Mesothelial cell of epicardium (in vitro differentiated cells): ENCODE measurements around the gene CD36. TPM values are rescaled to one million over a fixed set of nuclear protein-coding genes. Genes with fewer than 3 reads are reported as not detected.

Experiments
- DNase-seq, 2 experiments: peaks; one replicate each; pipeline ENCODE4 v3.0.0; 2021; ENCODE audit warnings: low spot score in 2 of 2; ENCODE audit not compliant: unreplicated experiment in 2 of 2
- H3K27ac Mint-ChIP-seq: 2 replicates; pipeline ENCODE4 v1.8.0; 2021; ENCODE audit warnings: mixed read lengths
- H3K27me3 Mint-ChIP-seq: 2 replicates; pipeline ENCODE4 v1.8.0; 2021; ENCODE audit warnings: low read depth, mixed read lengths
- H3K36me3 Mint-ChIP-seq: 2 replicates; pipeline ENCODE4 v1.8.0; 2021; ENCODE audit warnings: mixed read lengths
- H3K4me1 Mint-ChIP-seq: 2 replicates; pipeline ENCODE4 v1.8.0; 2021; ENCODE audit warnings: mixed read lengths
- H3K4me3 Mint-ChIP-seq: 2 replicates; pipeline ENCODE4 v1.8.0; 2021; ENCODE audit warnings: mild to moderate bottlenecking, moderate library complexity, mixed read lengths
- H3K9me3 Mint-ChIP-seq: 2 replicates; pipeline ENCODE4 v1.8.0; 2021; ENCODE audit warnings: mixed read lengths
- total RNA-seq: library from RNA; stranded (reverse); gene quantifications from 3 replicates; pipeline ENCODE4 v1.2.1, GENCODE V29; 2021
- TF ChIP-seq, protein P1 (sequence below): fragments of 200-600 bp; sonication (generic); IDR thresholded peaks from one replicate; pipeline ENCODE4 v1.5.0; 2021; ENCODE audit warnings: antibody characterized with exemption; ENCODE audit not compliant: unreplicated experiment

Gene CD36
- total RNA-seq, 1 donor from 2014 or later = 0.34 TPM

GRCh38 chr7:80650030-80650429 is 11.6 kb downstream of the CD36 start:
- no peak overlapping the region for H3K4me3 Mint-ChIP-seq
- H3K9me3 Mint-ChIP-seq = no peaks in the 10 kb centered on the region
- peaks cover 4% of the 10 kb centered on the region for H3K4me1 Mint-ChIP-seq
- no peak for DNase-seq
- no peaks in the 10 kb centered on the region for H3K36me3 Mint-ChIP-seq
- TF ChIP-seq, protein P1, sequence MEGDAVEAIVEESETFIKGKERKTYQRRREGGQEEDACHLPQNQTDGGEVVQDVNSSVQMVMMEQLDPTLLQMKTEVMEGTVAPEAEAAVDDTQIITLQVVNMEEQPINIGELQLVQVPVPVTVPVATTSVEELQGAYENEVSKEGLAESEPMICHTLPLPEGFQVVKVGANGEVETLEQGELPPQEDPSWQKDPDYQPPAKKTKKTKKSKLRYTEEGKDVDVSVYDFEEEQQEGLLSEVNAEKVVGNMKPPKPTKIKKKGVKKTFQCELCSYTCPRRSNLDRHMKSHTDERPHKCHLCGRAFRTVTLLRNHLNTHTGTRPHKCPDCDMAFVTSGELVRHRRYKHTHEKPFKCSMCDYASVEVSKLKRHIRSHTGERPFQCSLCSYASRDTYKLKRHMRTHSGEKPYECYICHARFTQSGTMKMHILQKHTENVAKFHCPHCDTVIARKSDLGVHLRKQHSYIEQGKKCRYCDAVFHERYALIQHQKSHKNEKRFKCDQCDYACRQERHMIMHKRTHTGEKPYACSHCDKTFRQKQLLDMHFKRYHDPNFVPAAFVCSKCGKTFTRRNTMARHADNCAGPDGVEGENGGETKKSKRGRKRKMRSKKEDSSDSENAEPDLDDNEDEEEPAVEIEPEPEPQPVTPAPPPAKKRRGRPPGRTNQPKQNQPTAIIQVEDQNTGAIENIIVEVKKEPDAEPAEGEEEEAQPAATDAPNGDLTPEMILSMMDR = no peak
- no peaks in the 10 kb centered on the region for H3K27me3 Mint-ChIP-seq
- H3K27ac Mint-ChIP-seq = no peak overlapping the region

DNA sequence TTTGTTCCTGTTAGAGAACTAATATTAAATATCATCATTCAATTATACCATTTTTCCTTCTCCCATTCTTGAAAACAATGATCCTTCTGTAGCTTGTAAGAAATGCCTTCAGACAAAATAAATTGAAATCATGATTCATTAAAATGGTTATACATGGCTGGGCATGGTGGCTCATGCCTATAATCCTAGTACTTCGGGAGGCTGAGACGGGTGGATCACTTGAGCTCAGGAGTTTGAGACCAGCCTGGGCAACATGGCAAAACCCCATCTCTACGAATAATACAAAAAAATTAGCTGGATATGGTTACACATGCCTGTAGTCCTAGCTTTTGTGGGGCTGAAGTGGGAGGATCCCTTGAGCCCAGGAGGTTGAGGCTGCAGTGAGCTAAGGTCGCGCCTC is 13.0 kb downstream of the CD36 start:
- no peaks in the 10 kb centered on the region for H3K36me3 Mint-ChIP-seq
- H3K4me1 Mint-ChIP-seq = no peaks in the 10 kb centered on the region
- no peak overlapping the region for H3K27ac Mint-ChIP-seq
- no peak for DNase-seq
- TF ChIP-seq, protein P1 = no peak
- H3K4me3 Mint-ChIP-seq = no peak overlapping the region
- no peaks in the 10 kb centered on the region for H3K9me3 Mint-ChIP-seq
- no peaks in the 10 kb centered on the region for H3K27me3 Mint-ChIP-seq

GRCh38 chr7:80653244-80653643 is 14.8 kb downstream of the CD36 start:
- H3K27ac Mint-ChIP-seq = no peak overlapping the region
- no peak overlapping the region for H3K4me3 Mint-ChIP-seq
- no peaks in the 10 kb centered on the region for H3K4me1 Mint-ChIP-seq
- no peaks in the 10 kb centered on the region for H3K27me3 Mint-ChIP-seq
- TF ChIP-seq, protein P1 = no peak
- no peak for DNase-seq
- no peaks in the 10 kb centered on the region for H3K36me3 Mint-ChIP-seq
- H3K9me3 Mint-ChIP-seq = no peaks in the 10 kb centered on the region

- H3K27me3 Mint-ChIP-seq = no peaks in the 10 kb centered on the region
- TF ChIP-seq, protein P1 = no peak
- H3K4me3 Mint-ChIP-seq = no peak overlapping the region
- no peaks in the 10 kb centered on the region for H3K36me3 Mint-ChIP-seq
- DNase-seq = no peak
- no peaks in the 10 kb centered on the region for H3K9me3 Mint-ChIP-seq
- peaks cover 6% of the 10 kb centered on the region for H3K4me1 Mint-ChIP-seq
- no peak overlapping the region for H3K27ac Mint-ChIP-seq
These were observed 16.5 kb downstream of the CD36 start for GRCh38 chr7:80654887-80655340.

GRCh38 chr7:80656029-80656428 is 17.6 kb downstream of the CD36 start:
- Mint-ChIP-seq H3K36me3 (no peaks in the 10 kb centered on the region), H3K4me3 (no peak overlapping the region), H3K4me1 (peaks cover 6% of the 10 kb centered on the region), H3K27ac (no peak overlapping the region), H3K9me3 (no peaks in the 10 kb centered on the region), H3K27me3 (no peaks in the 10 kb centered on the region)
- TF ChIP-seq, protein P1 = no peak
- DNase-seq = no peak
